NCI-H128 (cell line): ENCODE results near the gene GOT1.

Source experiments
- DNase-seq: peaks from one replicate; lab custom pipeline; 2025; ENCODE audit not compliant: unreplicated experiment; lab: John Stamatoyannopoulos, UW

The GOT1 gene

GRCh38 chr10:99364125-99364524 lies 66.3 kb downstream of the GOT1 start:
- no peak for DNase-seq

GRCh38 chr10:99360934-99361333 lies 69.5 kb downstream of the GOT1 start:
- no peak for DNase-seq

GRCh38 chr10:99358101-99358500 lies 72.3 kb downstream of the GOT1 start:
- DNase-seq = no peak

GRCh38 chr10:99357691-99358090 lies 72.7 kb downstream of the GOT1 start:
- no peak for DNase-seq

- no peak for DNase-seq
Observed at GRCh38 chr10:99353182-99353581, 77.2 kb downstream of the GOT1 start.

GRCh38 chr10:99347672-99348071 lies 82.8 kb downstream of the GOT1 start:
- DNase-seq = no peak
